ENCODE measurements around the gene C20orf173.

- TF ChIP-seq ZNF274 (IDR thresholded peaks at IDR 0.05; ENCODE audit: low read depth, low read length) (no peak), SUZ12 (IDR thresholded peaks at IDR 0.05; ENCODE audit: extremely low read depth, insufficient read depth, insufficient read length) (no peak)
Observed at GRCh38 chr20:35546127-35546526, 16.7 kb upstream of the C20orf173 start.

All from NT2/D1 (cell line).